Right ventricle myocardium inferior (tissue), 1 donor: ENCODE measurements around the gene GATB. TPM values are rescaled to one million over a fixed set of nuclear protein-coding genes. Genes with fewer than 3 reads are reported as not detected.
A peak's percentile ranks its signal among the peaks of the same experiment; 100 is the strongest.

Experiments
- ATAC-seq: fragments of 200-7000 bp; cut with Tn5 transposase; one replicate; pipeline ENCODE4 v1.9.1; 2020; ENCODE audit warnings: mild to moderate bottlenecking, moderate library complexity
- DNase-seq: peaks from one replicate; pipeline ENCODE4 v3.0.0; 2021; ENCODE audit errors: missing footprints
- intact Hi-C: fragments of 100-400 bp; cut with DNase I; formaldehyde crosslinking; loops from one replicate; pipeline ENCODE4 v1.11.0; 2022
- total RNA-seq: library from RNA; stranded (reverse); fragmentation: NEBNext Ultra II Directional; extraction: Animal tissue kit (Norgen Biotek cat#: 25700); gene quantifications from one replicate; pipeline ENCODE4 v1.2.1, GENCODE V29; 2021
- donor health status: DM: no; HTN: yes; CAD: no; lungs with severe emphysema.

The GATB gene
- total RNA-seq, 1 donor from 2014 or later = 171 TPM

DNA sequence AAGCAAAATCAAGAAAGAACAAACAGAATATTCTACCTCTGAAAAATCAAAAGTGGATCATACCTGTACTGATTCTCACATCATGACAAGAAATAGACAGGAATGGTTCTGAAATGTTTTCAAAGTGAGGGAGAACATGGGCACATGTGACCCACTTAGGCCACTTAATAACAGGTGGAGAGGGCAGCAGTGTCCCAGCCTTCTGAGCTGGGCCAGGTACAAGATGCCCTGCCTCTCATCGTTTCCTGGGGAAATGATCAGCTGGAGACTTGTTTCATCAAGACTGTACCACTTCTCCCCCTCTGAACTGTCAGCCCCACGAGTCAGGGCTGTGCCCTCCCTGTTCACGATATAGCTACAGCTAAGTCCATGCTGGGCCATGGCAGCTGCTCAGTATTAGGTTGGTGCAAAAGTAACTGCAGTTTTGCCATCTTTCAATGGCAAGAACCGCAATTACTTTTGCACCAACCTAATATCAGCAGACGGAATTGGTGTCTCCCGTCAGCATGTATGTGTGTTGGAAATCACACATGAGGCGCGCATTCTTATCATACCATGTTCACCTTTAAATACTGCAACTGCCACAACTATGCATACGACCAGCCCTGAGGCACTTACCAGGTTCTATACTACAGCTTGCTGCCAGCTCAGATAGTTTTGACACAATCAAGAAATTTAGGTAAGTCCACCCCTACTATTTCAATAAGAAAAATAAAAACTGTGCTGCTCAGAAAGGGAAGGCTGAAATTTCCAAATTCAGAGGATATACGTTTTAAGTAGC, 71.4 kb downstream of the GATB start:
- no peak for DNase-seq
- ATAC-seq = no peak
- intact Hi-C loops = loop anchor here (5.0 to 10.0 kb wide), 3 partner anchors 345 to 693 kb away; no protein-coding TSS in a partner anchor

DNA sequence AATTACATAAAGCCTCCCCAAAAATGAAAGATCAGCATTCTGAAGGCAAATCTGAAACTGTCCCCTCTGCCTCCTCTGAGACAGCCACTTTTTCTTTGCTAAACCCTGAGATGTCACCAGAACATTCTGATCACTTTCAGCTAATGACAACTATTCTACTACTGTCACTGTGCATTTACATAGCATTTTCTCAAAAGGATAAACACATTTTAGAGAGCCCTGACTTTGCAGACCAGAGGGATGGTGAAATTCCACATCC, 72.1 kb downstream of the GATB start:
- ATAC-seq = no peak
- intact Hi-C loops = loop anchor here (5.0 to 10.0 kb wide), 3 partner anchors 346 to 694 kb away; no protein-coding TSS in a partner anchor
- no peak for DNase-seq

DNA sequence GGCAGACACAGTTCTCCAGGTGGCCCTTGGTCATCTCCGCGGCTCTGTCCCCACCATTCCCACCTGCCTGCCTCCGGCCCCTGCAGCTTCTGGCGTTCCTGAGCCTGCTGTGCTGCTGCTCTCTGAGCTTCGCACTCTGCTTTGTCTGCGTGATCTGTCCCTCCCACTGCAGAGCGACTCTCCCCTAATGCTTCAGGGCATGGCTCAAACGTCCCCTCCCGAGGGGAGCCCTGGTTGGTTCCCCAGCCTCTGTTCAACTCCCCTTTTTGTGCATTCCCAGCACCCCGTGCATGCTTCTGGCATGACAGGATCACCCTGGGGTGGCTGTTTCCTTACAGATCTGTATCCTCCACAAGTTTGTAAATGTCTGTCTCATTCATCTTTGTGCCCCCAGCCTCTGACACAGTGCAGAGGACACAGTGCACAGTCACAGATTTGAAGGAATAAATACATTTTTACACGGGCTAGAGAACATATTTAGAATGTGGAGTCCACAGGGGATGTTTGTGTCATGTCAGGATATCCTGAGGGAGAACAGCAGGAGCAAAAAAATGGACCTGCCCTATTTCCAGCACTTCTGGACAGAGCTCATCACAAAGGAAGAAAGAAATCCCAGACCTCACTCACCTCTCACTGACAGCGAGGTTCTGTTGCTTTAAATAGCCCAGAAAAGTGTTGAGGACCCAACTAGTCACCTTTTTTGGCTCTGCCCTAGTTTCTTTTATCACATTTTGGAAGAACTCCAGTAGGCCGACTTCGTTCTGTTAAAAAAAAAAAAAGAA, 72.6 kb downstream of the GATB start:
- ATAC-seq (peak; percentile 36), DNase-seq (peak; percentile 42)
- intact Hi-C loops = loop anchor here (5.0 to 10.0 kb wide), 3 partner anchors 347 to 694 kb away; no protein-coding TSS in a partner anchor

DNA sequence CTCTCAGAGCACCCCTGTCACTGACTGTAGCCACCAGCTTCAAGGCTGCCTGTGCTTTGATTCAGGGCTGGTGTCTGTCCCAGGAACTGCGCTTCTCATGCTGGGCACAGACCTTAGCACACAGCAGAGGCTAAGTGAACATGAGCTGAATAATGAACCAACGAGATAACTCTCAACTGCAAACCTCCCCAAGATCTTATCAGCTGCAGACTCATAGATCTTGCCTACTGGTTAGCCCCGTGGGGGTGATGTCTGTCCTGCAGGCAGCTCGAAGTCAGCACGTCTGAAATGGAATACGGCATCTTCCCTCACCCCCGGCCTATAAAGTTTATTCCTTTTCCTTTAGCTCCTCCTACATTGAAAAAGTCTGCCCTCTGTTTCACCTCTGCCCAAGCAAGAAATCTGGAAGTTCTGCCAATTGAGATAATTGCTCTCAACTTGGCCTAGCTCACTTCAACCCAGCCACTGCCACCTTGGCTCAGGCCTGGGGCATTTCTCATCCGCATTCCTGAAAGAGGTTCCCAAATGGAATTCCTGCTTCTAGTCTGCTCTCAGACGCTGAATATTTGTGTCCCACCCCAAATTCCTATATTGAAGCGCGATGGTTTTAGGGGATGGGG, 73.7 kb downstream of the GATB start:
- DNase-seq (peak; percentile 26), ATAC-seq (peak; percentile 76)
- intact Hi-C loops = loop anchor here (2.0 to 10.0 kb wide), 5 partner anchors 74 to 695 kb away; partner anchors contain the start of gene GATB

DNA sequence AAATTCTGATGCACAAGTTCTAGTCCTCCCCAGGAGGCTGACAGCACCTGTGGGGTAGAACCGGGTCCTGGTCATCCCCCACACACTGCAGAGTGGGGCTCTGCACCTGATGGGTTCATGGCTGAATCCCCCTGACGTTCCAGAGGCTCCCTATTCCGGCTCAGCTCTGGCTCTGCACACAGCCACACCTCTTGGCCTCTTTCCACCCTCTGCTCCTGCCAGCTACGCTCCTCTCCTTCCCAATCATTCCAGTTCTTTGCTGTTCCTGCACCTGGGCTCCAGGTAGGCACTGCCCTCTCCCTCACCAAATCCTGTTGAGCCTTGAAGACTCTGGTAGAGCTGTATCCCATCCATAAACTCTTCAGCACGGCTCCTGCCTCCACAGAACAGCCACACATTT, 75.5 kb downstream of the GATB start:
- no peak for DNase-seq
- intact Hi-C loops = loop anchor here (5.0 to 10.0 kb wide), 3 partner anchors 349 to 697 kb away; no protein-coding TSS in a partner anchor
- ATAC-seq = no peak

DNA sequence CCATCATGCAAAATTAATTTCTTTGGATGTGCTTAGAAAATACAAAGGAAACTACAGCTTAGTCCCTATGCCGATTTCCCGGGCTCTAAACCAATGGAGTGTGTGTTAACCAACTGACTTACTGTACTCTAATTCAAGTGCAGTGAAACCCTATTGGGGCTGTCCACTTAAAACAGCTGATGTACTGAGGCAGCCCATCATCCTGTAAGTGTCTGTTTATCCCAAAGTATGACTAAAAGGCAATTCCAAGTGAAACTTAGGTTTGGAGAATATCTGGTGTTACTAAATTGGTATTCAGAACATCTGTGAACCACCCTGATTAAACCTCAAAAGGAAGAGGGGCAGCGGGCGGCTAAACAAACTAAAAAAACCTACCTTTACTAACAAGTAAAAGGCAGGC, 79.7 kb downstream of the GATB start:
- DNase-seq (no peak), ATAC-seq (no peak)
- intact Hi-C loops = loop anchor here (10.0 kb wide), 1 partner anchor 354 kb away; no protein-coding TSS in a partner anchor

DNA sequence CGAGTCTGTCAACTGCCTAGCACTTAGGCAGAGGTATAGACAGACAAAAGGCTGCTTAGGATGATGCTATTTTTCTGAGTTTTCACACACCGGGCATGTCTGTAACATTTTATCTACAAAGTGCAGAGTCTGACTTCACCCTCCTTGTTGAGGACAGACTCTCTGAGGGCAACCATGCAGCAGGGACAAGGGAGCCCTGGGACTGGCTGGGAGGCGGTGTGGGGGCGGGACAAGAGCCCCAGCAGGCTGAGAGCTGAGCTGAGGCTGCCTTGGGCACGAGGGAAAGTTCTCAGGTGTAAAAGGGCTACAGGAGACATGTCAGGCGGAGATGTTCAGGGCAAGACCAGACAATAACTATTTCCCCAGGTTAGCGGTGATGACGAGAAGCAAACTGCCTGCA, 81.6 kb downstream of the GATB start:
- ATAC-seq (no peak), DNase-seq (no peak)
- intact Hi-C loops = no loop called here

DNA sequence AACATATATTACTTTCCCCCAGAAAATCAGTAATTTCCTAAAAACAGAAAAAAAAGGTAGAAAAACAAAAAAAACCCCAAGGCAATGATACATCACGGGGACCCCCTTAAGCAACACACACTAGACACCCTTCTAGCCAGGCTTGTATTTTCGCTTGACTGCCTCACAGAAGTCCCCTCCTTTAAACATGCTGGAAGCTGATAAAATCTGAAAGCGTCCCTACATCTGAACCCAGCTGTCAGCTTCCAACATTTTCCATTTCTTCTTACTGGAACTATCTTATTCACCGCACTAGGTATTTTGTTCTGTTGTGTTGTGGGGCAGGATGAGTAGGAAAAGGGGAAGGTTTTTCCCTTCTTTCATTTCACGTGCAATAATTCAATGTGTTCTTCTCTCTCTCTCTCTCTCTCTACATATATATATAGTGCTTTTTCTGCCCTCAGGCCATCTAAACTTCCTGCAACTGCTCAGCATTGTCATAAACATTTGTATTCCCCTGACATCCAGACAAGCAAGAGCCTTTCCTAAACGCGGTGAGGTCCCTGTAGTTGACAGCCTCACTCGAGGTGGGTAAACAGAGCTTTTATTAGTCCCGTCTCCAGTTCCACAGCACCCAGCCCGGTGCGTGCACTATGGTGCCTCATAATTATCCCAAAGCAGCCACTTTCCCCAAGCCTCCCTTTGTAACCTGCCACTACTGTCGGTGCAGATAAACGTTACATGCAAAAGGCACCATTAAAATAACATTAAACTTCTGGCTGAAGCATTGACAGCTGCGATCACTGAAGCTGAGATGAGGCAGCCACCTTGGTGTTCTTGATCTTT, 82.5 kb downstream of the GATB start:
- DNase-seq (no peak), ATAC-seq (no peak)
- intact Hi-C loops = no loop called here

DNA sequence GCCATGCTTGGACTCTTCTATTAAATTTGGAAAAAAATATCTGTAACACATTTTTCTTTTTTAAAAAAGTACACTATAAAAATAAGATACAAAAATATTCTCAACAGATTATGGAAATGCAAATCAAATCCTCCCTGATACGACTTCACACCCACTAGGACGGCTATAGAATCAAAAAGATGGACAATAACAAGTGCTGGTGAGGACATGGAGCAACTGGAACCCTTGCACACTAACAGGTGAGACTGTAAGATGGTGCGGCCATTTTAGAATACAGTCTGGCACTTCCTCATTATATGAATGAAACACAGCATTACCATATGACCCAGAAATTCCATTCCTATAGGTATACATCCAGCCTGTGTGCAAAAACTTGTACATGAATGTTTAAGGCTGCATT, 83.6 kb downstream of the GATB start:
- DNase-seq = no peak
- intact Hi-C loops = no loop called here
- no peak for ATAC-seq

DNA sequence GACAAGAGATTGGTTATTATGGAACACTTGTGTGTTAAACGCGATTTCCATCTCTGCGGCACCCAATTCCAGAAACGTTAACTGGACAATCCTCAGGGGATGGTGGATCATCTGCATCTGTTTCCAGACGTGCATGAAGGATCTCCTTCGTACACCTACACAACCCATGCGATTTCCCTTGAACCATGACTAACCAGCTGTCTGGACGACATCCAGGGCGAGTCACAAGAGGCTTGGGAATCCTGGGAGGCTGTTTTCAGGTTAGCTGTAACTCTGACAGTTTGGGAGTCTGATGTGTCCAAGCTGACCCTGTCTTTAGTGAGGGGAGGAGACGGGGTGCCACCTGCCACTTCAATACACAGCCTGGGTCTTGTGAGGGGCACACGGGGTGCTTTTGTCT, 84.5 kb downstream of the GATB start:
- intact Hi-C loops = no loop called here
- ATAC-seq (no peak), DNase-seq (no peak)

DNA sequence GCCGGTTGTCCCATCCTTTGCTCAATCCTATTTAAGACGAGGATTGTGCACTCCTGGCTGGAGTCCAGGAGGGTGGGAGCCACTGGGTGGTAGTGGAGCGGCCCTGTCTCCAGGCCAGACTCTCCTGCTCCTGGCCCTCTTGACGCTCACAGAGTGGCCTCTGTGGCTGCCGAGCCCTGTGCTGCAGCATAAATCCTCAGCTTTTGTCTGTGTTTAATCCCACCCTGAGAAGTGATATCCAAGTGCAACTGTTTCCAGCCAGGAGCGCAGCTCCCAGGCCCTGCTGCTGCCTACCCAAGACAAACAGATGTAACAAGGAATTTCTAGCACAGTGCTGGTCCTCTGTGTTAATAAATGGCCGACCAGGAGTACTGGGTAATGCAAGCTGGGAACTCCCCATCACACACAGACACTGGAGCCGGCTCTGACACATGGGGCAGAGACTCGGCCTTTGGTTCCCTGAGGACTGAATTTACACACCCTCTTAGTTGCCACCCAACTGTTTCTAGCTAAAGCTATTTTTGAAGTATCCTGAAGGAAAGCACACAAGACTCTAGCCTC, 85.3 kb downstream of the GATB start:
- DNase-seq (no peak), ATAC-seq (peak; percentile 32)
- intact Hi-C loops = no loop called here

DNA sequence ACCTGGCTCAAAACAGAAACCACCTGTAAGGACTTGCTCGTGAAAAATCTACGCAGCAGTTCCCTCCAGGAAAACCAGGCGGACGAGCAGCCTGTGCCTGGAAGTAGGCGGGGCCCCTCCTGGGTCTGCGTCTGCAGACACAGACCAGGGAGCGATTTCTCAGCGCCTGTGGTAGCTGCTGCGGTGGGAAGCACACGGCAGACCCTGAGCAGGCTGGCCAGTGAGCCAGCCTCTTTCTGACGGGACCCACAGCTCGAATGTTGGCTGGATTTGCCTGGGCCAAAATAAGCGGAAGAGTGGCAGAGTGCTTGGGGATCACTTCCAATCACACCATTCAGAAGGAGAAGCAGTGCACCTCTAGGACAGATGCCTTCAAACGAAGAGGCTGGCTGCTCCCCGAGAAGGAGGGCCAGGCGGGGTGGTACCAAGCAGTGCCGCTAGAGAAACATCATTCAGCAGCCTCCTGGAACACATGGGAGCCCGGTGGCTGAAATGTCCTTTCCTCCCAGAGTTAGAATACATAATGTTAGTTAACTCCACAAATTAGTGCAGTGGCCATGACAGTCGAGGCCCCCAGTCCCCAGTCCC, 85.9 kb downstream of the GATB start:
- ATAC-seq (peak; percentile 55), DNase-seq (no peak)
- intact Hi-C loops = no loop called here

DNA sequence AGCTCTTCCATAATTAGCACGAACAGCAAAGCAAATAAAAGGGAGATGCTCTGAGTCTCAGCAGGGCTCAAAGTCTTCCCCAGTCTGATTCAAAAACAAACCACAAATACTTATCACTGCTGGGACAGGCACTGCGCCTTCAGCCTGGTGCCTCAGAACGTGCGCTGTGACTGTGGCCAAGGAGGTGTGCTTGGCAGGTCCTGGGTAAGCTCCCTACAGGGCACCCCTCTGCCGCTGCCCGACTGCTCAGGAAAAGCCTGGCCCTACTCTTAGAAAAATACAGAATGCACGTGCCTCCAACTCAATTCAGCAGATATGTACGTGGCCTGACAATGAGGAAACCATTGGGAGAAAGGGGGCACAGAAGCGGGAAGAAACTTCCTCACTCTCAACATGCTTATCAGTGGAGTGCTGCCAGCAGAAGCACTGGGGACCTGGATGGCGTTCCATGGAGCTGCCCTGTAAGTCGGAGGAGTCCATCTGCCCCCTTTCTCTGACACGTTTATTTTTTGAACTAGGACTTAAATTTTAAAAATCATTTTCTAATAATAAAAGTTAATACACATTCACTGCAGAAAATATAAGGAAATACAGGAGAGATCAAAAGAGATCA, 86.8 kb downstream of the GATB start:
- DNase-seq (no peak), ATAC-seq (peak; percentile 20)
- intact Hi-C loops = no loop called here

DNA sequence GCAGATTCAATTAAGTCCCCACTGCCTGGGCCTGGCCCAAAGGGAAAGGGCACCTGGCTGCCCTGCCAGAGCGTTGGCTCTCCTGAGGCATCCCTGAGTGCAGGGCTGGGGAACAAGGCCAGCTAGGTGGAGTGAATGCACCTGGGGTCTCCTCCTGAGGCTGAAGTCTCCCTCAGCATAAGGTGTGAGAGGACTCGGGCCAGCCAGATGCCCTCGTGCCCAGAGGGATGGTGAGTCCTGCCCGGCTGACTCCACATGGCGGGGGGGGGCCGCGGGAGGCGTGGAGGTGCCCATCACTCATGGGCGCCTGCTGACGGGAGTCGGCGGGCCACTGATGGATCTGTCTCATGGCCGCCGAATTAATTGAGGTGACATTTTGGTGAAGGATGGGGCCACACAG, 87.8 kb downstream of the GATB start:
- intact Hi-C loops = no loop called here
- DNase-seq (no peak), ATAC-seq (no peak)

DNA sequence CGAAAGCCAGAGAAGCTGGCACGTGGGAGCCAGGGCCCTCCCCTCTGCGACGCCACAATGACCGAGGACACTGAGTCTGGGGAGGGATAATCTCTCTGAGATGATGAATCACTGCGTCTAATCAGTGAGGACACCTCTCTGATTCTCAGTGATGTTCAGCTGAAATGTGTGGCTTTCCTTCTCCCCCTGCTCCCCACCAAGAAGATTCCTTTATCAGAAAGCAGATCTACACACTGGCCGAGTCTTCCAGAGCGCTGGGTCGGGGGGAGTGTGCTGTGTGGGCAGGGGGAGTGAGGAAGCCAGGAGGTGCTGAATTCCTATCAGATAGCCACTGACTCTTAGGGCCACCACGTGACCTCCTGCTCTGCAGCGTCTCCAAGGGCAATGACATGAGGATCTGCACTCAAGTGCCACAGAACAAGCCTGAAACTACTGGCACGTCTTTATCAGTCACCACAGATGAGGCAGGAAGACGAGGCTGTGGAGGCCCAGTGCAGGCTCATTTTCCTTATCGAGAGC, 89.2 kb downstream of the GATB start:
- intact Hi-C loops = no loop called here

DNA sequence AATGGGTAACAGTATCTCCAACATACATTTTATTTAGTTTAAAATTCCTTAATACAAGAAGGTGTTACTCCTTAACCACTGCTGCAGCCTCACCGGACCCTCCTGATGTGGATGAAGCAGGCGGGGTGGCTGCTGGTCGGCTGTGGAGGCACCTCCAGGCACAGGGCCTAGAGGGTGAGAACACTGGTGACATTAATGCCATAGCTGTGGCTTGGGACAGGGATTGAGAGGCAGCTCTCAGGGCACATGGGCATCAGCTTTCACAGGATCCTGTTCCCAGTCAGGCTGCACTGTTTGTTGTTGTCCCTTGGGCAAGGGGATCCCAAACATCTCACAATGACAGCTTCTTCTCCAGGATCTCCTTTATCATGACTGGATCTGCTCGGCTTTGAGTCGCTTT, 90.0 kb downstream of the GATB start:
- intact Hi-C loops = no loop called here
- ATAC-seq (no peak), DNase-seq (no peak)

More for the DNA sequence above, 89.2 kb downstream of the GATB start:
- DNase-seq (no peak), ATAC-seq (no peak)

DNA sequence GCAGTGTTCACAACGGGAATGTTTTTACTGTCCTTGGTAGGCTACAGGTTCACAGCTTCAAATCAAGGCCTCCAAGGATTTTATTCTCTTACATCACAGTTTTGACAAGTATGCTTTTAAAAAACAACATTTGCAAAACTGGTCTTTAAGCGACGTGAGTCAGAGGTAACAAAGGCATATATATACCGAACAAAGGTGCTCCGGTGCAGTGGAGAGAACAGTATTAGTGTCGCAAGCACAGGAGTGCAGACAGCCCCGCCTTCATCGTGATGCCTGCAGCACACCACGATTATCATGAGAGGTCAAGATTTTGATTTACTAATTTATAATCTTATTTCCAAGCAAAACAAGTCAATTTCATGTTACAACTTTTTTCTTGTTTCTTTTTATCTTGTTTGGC, 90.8 kb downstream of the GATB start:
- ATAC-seq (no peak), DNase-seq (no peak)
- intact Hi-C loops = no loop called here
